Measurements from ENCODE around the gene TTC22.

Gene TTC22

DNA sequence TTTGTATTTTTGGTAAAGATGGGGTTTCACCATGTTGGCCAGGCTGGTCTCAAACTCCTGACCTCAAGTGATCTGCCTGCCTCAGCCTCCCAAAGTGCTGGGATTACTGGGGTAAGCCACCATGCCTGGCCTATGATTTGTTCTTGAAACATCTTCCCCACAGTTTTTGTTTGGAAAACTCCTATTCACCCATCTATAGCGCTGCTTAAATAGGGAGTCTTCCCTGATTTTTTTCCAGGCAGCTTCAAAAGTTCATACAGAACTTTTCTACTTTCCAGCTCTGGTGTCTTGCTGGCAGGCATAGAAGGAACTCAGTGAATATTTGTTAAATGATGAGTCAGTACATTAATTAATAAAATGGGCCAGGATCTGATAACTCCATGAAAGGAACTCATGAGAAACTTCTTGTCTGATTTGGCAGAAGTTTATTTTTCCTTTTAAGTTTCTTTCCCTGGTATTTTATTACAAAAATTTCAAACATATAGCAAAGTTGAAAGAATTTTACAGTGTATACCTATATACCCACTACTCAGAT, 33.0 kb upstream of the TTC22 start:
- in situ Hi-C loops (cut with HindIII; ENCODE audit: low sequenced_read_pairs): no loop called here

DNA sequence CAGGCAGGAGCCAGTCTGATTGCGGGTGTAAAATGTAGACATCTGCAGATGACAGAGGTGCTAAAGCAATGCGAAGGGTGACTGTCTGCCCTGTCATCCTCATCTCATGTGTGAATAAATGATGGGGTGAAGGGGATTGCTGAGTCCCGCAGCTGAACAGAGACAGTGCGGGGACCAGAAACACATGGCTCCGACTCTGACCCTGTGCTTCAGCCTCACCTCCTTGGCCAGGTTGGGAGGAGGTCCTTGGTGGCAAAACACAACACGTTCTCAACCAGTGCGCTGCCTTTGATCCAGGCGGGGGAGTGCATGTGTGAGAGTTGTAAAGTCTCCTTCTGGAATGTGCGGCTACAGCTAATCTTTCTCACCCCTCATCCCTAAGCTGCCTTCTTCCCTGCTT, 32.0 kb upstream of the TTC22 start:
- in situ Hi-C loops (cut with HindIII; ENCODE audit: low sequenced_read_pairs): no loop called here

DNA sequence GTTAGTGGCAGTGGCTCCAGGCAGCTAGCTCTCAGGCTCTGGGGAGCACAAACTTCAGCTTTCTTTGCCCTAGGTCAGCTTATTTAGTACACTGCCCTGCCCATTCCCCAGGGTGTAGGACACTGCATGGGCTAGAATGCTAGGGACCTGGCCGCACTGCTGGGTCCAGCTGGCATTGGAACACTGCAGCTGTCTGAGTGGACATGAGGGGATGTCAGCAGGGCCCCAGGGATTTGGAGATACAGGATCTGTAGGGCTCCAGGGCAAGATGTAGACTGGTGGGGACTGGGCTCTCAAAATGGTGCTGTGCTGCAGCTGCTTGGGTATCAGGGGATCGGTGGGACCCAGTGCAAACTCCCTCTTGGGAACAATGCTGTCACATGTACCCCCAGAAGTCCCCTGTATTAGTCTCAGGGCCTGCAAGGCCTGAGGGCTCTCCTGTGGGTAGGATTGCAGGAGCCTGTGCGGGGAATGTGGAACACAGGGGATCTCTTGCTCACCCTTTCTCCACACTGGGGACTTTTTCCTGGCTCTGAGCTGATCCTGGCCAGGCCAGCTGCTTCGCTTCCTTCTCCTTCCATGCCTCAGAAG, 25.2 kb upstream of the TTC22 start:
- in situ Hi-C loops (cut with HindIII; ENCODE audit: low sequenced_read_pairs): no loop called here

GRCh38 chr1:54825696-54826095, 24.6 kb upstream of the TTC22 start:
- in situ Hi-C loops (cut with HindIII; ENCODE audit: low sequenced_read_pairs): no loop called here

GRCh38 chr1:54823670-54824069, 22.5 kb upstream of the TTC22 start:
- in situ Hi-C loops (cut with HindIII; ENCODE audit: low sequenced_read_pairs): no loop called here

- in situ Hi-C loops (cut with HindIII; ENCODE audit: low sequenced_read_pairs): no loop called here
Observed at GRCh38 chr1:54819733-54820132, 18.6 kb upstream of the TTC22 start.

DNA sequence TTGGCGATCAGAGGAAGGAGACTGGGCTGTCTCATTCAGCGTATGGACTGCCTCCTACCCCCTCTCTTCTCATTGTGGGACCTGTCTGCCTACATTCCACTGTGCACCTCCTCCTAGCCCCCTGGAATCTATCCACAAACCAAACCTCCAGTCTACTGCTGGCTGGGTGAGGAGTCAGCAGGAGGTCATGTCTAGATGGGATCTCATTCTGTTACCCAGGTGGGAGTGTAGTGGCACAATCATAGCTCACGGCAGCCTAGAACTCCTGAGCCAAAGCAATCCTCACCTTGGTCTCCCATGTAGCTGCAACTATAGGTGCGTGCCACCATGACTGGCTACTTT, 18.0 kb upstream of the TTC22 start:
- in situ Hi-C loops (cut with HindIII; ENCODE audit: low sequenced_read_pairs): no loop called here

GRCh38 chr1:54818461-54819194, 17.5 kb upstream of the TTC22 start:
- in situ Hi-C loops (cut with HindIII; ENCODE audit: low sequenced_read_pairs): no loop called here

DNA sequence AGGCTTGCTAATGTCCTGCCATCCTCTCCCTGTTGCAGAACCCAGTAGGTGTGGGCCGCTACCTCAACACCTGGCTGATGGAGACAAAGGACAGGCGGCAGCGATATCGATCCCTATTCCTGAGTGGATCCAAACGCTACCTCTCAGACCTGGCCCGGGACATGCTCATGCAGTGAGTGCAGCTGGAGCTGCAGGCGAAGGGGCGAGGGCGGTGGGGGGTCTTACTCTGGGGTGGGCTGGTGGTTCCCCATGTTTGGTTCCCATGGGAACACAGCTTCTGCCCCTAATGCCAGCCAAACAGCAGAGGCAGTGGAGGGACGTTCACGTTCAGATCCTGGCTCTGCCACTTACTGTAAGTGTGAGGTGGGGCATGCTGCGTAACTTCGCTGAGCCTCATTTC, 15.8 kb upstream of the TTC22 start:
- in situ Hi-C loops (cut with HindIII; ENCODE audit: low sequenced_read_pairs): no loop called here

- in situ Hi-C loops (cut with HindIII; ENCODE audit: low sequenced_read_pairs): no loop called here
Observed at GRCh38 chr1:54816130-54816529, 15.0 kb upstream of the TTC22 start.

- in situ Hi-C loops (cut with HindIII; ENCODE audit: low sequenced_read_pairs): no loop called here
Observed at GRCh38 chr1:54815086-54815876, 14.2 kb upstream of the TTC22 start.

DNA sequence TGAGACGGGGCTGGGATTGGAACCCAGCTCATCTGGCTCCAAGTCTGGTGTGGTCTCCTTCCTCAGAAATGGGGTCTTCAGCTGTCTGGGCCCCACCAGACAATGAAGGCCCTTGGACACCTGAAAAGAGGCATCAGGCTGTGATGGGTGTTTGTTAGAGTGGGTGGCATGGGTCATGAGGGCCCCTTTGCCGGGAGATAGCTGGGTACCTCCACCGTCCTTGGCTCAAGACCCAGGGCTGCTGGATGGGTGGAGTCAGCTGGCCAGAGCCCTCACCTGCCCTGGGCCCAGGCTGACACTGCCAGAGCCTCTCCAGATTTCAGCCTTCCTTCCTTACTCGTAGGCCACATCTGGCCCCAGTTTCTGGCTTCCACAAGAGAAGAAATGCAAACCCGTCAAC, 13.4 kb upstream of the TTC22 start:
- in situ Hi-C loops (cut with HindIII; ENCODE audit: low sequenced_read_pairs): no loop called here

- in situ Hi-C loops (cut with HindIII; ENCODE audit: low sequenced_read_pairs): no loop called here
Observed at GRCh38 chr1:54814126-54814498, 13.0 kb upstream of the TTC22 start.

DNA sequence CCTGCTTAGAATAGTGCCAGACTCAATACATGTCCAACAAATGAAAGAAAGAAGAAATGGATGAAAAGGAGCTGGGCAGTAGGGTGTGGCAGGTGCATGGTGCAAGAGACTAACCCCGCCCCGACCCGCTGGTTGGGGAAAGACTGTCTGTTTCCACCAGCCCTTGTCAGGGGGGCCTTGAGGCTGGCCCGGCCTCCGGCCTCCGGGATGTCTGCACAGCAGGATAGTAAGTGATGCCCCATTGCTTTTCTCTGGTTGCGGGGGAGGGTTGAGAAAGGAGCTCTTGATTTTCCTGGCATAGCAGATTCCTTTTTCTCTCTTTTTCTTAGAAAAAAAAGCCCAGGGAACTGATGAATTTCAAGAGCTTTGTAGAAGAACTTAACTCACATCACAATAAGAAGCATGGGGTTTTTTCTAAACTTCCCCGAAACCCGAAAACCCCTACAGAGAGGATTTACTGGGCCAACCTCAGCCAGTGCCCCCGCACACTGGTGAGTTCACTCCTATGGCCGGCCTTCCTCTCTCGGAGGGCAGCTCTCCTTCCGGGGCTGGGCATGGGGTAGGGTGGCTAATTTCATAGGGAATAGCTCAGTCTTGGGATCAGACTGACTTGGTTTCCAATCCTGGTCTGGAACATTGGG, 12.5 kb upstream of the TTC22 start:
- in situ Hi-C loops (cut with HindIII; ENCODE audit: low sequenced_read_pairs): no loop called here

DNA sequence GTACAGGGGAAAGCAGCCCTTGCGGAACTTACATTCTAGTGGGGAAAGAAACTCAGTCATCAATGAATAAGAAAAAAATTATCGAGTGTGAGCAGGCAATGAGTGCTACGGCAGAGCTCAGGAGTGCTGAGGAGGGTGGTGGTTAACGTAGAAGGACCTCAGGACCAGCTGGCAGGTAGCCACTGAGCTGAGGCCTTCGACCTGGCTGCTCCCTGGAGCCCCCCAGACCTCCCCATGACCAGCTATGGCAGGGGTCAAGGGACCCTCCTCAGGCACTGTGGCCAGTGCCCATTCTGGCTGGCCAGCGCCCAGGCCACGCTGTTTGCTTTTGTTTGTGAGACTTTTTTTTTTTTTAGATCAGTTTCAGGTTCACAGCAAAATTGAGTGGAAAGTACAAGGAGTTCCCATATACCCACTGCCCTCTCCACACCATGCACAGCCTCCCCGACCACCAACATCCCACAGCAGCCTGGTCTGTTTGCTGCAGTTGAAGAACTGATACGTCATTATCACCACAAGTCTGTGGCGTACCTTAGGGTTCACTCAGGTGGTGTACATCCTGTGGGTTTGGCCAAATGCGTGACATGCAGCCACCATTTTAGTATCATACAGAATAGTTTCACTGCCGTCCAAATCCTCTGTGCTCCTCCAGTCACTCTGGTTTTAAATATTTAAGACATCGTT, 11.8 kb upstream of the TTC22 start:
- in situ Hi-C loops (cut with HindIII; ENCODE audit: low sequenced_read_pairs): no loop called here

GRCh38 chr1:54811739-54812655, 10.9 kb upstream of the TTC22 start:
- in situ Hi-C loops (cut with HindIII; ENCODE audit: low sequenced_read_pairs): no loop called here

DNA sequence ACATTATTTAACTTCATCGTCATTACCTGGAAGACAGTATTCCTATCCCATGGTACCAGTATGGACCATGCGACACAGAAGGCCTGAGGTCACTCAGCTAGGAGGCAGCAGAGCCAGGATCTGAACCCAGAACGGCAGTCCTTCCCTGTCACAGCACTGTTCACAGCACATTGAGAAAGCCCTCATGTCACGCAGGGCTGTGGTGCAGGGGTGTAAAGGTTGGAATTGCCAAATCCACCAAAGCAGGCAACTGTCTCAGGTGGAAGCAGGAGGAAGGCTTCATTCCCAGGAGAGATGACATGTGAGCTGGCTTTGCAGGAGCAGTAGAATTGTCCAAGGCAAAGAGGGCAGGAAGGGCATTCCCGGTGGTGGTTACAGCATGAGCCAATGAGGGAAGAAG, 9.9 kb upstream of the TTC22 start:
- in situ Hi-C loops (cut with HindIII; ENCODE audit: low sequenced_read_pairs): no loop called here

- in situ Hi-C loops (cut with HindIII; ENCODE audit: low sequenced_read_pairs): no loop called here
Observed at GRCh38 chr1:54810153-54810942, 9.2 kb upstream of the TTC22 start.

GRCh38 chr1:54809496-54810074, 8.5 kb upstream of the TTC22 start:
- in situ Hi-C loops (cut with HindIII; ENCODE audit: low sequenced_read_pairs): no loop called here

Measured in DLD1 (cell line).